Measurements from ENCODE around the gene CTCFL.
"Not testable (repeated sequence)": the region's sequence is repeated elsewhere in the genome, so short reads cannot be mapped to it uniquely, and the experiment has no call there.

CTCFL gene

GRCh38 chr20:57504411-57504810, 20.5 kb downstream of the CTCFL start:
- DNase-seq, result no peak

GRCh38 chr20:57503035-57503658, 21.8 kb downstream of the CTCFL start:
- no peak for DNase-seq

GRCh38 chr20:57502336-57502700, 22.6 kb downstream of the CTCFL start:
- no peak for DNase-seq

GRCh38 chr20:57501461-57502335, 23.2 kb downstream of the CTCFL start:
- peak; percentile 75 for DNase-seq

- no peak for DNase-seq
These were observed 24.0 kb downstream of the CTCFL start for GRCh38 chr20:57500962-57501361.

- no peak for DNase-seq
These were observed 24.7 kb downstream of the CTCFL start for GRCh38 chr20:57500235-57500634.

GRCh38 chr20:57499676-57500075, 25.3 kb downstream of the CTCFL start:
- DNase-seq, result peak; percentile 56

- peak; percentile 80 for DNase-seq
These were observed 26.2 kb downstream of the CTCFL start for GRCh38 chr20:57498425-57499400.

- DNase-seq, result no peak
These were observed 28.3 kb downstream of the CTCFL start for GRCh38 chr20:57496592-57496991.

- DNase-seq, result peak; percentile 17
These were observed 29.0 kb downstream of the CTCFL start for GRCh38 chr20:57495978-57496377.

- DNase-seq, result no peak
These were observed 31.8 kb downstream of the CTCFL start for GRCh38 chr20:57493091-57493615.

- DNase-seq, result no peak
These were observed 33.6 kb downstream of the CTCFL start for GRCh38 chr20:57491373-57491772.

- DNase-seq, result not testable (repeated sequence)
These were observed 36.7 kb downstream of the CTCFL start for GRCh38 chr20:57488277-57488676.

GRCh38 chr20:57485770-57486169, 39.2 kb downstream of the CTCFL start:
- no peak for DNase-seq

GRCh38 chr20:57484772-57485171, 40.2 kb downstream of the CTCFL start:
- DNase-seq, result no peak

- DNase-seq, result no peak
These were observed 41.5 kb downstream of the CTCFL start for GRCh38 chr20:57483287-57484050.

GRCh38 chr20:57482796-57483195, 42.1 kb downstream of the CTCFL start:
- no peak for DNase-seq

- DNase-seq, result no peak
These were observed 42.8 kb downstream of the CTCFL start for GRCh38 chr20:57482148-57482547.

GRCh38 chr20:57481281-57481711, 43.6 kb downstream of the CTCFL start:
- DNase-seq, result no peak

GRCh38 chr20:57480444-57481160, 44.3 kb downstream of the CTCFL start:
- DNase-seq, result no peak

- no peak for DNase-seq
These were observed 45.7 kb downstream of the CTCFL start for GRCh38 chr20:57479196-57479595.
